HPDE6-E6E7 (cell line): Measurements from ENCODE around the gene PEX11G.

Experiments
- DNase-seq: peaks from one replicate; pipeline ENCODE4 v3.0.0; 2011; ENCODE audit warnings: missing footprints; ENCODE audit errors: extremely low spot score

The PEX11G gene

GRCh38 chr19:7488736-7489353, at the start of gene PEX11G:
PEX11G (minus strand) TSS chr19:7489035; CDS start chr19:7489010, 25 bp downstream.
- DNase-seq, result peak; percentile 90

DNA sequence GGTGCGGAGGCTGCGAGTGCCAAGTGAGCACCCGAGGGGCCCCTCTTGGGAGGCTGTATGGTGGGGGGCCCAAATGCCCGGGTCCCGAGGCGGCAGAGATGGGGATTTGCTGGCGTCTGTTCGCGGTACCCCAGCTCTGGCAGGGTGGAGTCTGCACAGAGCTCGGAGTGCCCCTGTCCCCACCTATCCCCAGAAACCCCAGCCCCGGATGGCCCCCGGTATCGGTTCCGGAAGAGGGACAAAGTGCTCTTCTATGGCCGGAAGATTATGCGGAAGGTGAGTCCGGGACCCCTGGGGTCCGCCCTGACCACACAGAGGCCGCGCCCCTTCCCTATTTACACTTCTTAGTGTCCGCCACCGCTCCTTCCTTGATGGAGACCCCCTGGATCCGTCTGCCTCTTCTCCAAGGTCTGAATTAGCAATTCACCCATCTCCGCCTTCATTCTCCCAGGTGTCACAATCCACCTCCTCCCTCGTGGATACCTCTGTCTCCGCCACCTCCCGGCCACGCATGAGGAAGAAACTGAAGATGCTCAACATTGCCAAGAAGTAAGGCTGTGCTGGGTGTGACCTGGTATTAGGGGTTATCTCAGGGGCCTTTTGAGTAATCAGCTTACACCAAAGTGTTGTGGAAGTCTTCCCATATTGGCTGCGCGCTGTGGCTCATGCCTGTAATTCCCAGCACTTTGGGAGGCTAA, 47.3 kb upstream of the PEX11G start:
- DNase-seq, result no peak

DNA sequence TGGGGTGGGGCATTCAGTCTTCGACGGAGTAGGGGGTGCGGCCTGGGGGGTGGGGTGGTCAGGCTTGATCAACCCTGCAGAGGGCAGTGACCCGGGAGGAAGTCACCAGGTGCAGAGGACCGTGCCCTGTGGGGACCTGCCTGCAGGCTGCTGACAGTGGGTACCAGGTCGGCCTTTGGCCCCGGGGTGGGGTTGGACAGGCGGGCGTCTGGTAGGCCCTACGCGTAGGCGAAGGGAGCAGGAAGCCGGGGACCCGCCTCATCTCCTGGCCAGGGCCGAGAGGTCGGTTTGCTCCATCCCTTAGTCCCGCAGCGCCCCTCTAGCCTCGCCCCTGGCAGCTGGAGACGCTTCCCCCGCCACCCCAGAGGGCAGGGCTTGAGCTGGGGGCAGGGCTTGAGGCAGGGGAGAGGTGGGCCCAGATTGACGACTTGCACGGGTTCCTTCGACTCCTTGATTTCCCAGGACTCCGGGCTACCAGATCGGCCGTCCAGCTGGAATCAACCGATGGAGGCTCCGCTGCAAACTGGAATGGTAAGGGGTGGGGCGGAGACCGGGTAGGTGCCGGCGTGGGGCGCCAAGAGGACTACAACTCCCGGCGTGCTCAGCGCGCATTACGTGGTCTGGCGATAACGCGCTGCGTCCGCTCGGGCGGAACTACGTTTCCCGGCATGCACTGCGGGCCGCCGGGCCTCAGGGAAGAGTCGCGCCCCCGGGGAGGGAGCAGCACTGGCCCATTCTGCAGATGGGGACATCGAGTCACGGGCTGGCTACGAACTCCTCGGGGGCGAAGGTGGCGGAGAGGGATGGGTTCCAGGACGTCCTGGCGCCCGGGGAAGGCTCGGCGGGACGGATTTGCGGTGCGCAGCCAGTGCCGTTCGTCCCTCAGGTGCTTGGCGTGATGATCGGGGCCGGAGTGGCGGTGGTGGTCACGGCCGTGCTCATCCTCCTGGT, 46.5 kb upstream of the PEX11G start, which contains the start of gene PNPLA6:
Gene PNPLA6, plus strand, starts transcription at position 671 of the 951 bp plus-strand sequence. Its CDS starts 72 bp downstream, at position 743.
- peak; percentile 91 for DNase-seq

GRCh38 chr19:7534531-7535046, 45.8 kb upstream of the PEX11G start:
- peak; percentile 44 for DNase-seq

DNA sequence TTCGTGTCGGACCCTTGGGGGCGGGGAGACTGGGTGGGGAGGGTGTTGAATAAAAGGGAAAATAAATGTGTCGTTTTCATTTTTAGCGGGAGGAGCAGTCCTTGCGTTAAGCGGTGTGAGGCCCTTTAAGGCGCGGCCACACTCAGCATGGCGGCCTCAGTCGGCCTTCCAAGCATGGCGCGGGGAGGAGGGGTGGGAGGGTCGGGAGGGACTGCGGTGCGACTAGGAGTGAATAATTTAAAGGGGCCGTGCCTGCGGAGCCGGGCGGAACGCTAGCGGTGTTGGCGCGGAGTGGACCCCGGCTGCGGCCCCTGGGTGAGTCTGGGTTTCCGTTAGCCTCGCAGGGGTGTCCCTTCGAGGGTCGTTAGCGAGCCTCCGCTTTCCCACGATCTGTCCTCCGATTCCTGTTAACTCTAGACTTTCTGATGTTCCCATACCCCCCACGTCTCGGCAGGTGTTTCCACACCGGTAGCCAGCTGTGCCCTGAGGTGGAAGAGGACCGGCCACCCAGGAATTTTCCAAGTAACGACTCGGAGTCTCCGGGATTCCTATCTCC, 45.2 kb upstream of the PEX11G start:
- peak; percentile 87 for DNase-seq

GRCh38 chr19:7533281-7533885, 44.5 kb upstream of the PEX11G start:
- no peak for DNase-seq

DNA sequence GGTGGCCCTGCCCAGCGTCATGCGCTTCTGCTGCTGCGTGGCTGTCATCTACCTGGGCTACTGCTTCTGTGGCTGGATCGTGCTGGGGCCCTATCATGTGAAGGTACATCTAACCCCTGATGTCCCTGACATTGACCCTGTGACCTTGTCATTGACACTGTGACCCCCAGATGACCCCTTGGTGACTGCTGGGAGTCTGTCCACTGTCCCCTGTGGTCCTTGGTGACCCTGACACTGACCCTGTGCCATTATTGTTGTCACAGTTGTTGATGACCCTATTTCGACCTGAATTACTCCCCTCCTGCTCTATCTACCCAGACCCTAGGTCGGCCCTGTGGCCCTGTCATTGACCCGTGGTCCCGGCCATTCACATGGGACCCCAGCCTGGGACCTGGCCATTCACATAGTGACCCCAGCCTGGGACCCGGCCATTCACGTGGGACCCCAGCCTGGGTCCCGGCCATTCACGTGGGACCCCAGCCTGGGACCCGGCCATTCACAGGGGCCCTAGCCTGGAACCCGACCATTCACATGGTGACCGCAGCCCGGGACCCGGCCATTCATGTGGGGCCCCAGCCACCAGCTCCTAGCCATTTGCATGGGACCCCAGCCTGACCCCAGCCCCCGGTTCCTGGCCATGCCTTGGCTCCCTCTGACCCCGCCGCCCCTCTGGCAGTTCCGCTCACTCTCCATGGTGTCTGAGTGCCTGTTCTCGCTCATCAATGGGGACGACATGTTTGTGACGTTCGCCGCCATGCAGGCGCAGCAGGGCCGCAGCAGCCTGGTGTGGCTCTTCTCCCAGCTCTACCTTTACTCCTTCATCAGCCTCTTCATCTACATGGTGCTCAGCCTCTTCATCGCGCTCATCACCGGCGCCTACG, 41.0 kb upstream of the PEX11G start:
- no peak for DNase-seq

- DNase-seq, result no peak
Observed at GRCh38 chr19:7529246-7529600, 40.4 kb upstream of the PEX11G start.

- no peak for DNase-seq
Observed at GRCh38 chr19:7528522-7529245, 39.8 kb upstream of the PEX11G start.

- no peak for DNase-seq
Observed at GRCh38 chr19:7528192-7528519, 39.3 kb upstream of the PEX11G start.

GRCh38 chr19:7527516-7528191, 38.8 kb upstream of the PEX11G start:
- DNase-seq, result no peak

DNA sequence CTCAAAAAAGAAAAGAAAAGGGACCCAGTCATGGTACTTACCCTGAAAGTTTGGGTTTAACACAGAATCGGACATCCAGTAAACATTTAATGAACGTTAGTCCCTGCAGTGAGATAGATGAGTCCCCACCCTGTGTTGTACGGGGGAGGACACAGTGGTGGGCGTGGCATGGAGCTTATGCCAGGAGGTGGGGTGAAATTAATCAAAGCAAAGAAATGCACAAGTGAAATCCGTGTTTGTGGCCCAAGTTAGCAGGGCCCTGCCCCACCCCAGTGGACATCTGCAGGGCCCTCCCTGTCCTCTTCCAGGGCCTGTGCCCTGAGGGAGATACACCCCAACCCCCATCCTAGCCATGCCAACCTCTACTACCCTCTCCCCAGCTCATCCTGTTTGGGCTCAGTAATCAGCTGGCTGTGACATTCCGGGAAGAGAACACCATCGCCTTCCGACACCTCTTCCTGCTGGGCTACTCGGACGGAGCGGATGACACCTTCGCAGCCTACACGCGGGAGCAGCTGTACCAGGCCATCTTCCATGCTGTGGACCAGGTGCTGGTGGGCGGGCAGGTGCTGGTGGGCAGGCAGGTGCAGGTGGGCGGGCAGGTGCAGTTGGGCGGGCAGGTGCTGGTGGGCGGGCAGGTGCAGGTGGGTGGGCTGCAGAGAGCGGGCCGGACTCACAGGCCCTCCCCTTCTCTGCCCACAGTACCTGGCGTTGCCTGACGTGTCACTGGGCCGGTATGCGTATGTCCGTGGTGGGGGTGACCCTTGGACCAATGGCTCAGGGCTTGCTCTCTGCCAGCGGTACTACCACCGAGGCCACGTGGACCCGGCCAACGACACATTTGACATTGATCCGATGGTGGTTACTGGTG, 37.5 kb upstream of the PEX11G start:
- DNase-seq, result no peak

DNA sequence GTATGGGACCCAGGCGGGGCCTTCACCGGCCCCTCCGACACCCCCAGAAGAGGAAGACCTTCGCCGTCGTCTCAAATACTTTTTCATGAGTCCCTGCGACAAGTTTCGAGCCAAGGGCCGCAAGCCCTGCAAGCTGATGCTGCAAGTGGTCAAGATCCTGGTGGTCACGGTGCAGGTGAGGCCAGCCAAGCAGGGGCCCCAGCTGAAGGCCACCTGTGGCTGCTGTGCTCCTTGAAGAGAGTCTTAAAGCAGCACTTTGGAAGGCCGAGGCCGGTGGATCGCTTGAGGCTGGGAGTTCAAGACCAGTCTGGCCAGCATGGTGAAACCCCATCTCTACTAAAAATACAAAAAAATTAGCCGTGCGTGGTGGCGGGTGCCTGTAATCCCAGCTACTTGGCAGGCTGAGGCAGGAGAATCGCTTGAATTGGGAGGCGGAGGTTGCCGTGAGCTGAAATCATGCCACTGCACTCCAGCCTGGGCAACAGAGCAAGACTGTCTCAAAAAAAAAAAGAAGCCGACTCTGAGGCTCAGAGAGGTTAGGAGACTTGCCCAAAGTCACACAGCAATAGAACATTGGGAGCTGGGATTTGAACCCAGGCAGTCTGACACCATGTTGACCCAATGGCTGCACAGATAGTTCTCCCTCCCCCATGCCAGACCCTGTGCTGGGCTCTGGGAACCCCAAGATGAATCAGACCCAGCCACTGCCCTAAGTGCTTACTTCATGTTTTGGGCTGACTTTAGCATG, 36.3 kb upstream of the PEX11G start:
- DNase-seq, result no peak

DNA sequence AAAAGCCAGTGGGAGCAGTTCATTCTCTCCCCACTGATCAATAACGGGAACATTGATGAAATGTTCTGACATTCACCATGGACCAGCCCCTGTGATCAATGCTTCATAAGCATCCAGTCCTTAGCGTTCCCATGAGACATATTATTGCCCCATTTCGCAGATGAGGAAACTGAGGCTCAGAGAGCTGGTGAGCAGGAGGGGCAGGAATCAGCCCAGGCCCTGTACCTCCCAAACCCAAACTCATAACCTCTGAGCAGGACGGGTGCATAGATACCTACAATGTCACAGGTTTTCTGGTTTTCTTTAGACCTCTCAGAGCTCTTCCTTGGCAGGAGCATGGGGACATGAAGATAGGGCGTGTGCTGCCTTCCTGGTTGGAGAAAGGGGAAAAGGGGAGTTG, 35.7 kb upstream of the PEX11G start:
- DNase-seq, result no peak

GRCh38 chr19:7522923-7523667, 34.3 kb upstream of the PEX11G start:
- no peak for DNase-seq

DNA sequence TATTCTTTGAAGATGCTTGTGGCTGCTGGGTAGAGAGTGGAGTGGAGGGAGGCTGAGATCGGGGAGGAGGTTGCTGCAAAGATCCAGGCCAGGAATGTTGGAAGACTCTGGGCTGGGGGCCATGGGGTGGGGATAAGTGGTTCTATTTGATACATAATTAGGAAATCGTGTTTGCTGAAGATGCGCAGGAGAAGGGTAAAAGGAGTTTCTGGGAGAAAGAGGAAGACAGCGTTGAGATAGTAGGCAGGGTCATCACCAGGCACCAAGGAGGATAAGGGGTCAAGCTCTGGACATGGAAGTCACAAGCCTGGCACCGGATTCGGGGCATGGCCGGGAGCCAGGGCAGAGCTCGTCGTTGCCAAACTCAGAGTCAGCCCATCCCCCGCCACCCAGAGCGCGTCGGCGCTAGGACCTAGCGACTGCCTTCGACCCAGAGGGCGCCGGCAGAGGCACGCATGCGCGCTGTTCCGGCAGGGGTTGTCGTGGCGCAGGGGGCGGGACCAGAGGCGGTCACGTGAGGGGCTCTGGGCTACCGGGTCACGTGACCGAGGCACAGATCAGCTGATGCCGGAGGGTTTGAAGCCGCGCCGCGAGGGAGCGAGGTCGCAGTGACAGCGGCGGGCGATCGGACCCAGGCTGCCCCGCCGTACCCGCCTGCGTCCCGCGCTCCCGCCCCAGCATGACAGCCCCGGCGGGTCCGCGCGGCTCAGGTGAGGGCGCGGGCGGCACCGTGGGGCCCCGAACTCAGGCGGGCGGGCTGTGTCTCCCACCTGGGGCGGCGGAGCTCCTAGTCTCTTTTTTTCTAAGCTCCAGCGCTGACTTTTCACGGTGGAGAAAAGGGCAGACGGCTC, 33.5 kb upstream of the PEX11G start, which contains the start of gene MCOLN1:
Gene MCOLN1, plus strand, starts transcription at position 553 of the 851 bp plus-strand sequence. Its CDS starts 127 bp downstream, at position 680.
- DNase-seq, result peak; percentile 100
